GM12878 (cell line): ENCODE results near the gene PRDM16. TPM values are rescaled to one million over a fixed set of nuclear protein-coding genes. Genes with fewer than 3 reads are reported as not detected.

Experiments
- ATAC-seq: fragments of 200-7000 bp; cut with Tn5 transposase; 3 replicates; pipeline ENCODE4 v1.9.1; 2020; ENCODE audit warnings: mild to moderate bottlenecking, moderate library complexity
- BruUV-seq: library from RNA; stranded (reverse); fragments of 400-500 nt; replicated peaks from 2 replicates; lab custom pipeline; 2021; lab: Mats Ljungman, UMichigan
- CTCF ChIA-PET: fragments of 300-600 bp; sonication (Branson Sonifier 250); formaldehyde crosslinking; extraction: SDS; loops from one replicate; lab custom pipeline; 2021; ENCODE audit warnings: inconsistent platforms; lab: Yijun Ruan, JAX
- POLR2A ChIA-PET: fragments of 350-600 bp; formaldehyde crosslinking; extraction: SDS; loops from one replicate; lab custom pipeline; 2021; ENCODE audit warnings: inconsistent platforms; lab: Charles Lee
- RAD21 ChIA-PET: fragments of 300-600 bp; sonication (Branson Sonifier 250); formaldehyde crosslinking; loops from one replicate; lab custom pipeline; 2023; ENCODE audit warnings: antibody characterized with exemption; ENCODE audit not compliant: unreplicated experiment; lab: Charles Lee
- SMC1A ChIA-PET: fragments of 300-600 bp; sonication (Branson Sonifier 250); formaldehyde crosslinking; loops from one replicate; lab custom pipeline; 2023; ENCODE audit not compliant: unreplicated experiment, uncharacterized antibody; lab: Charles Lee
- DNase-seq: peaks from one replicate; pipeline ENCODE4 v3.0.0-alpha.2; 2011; ENCODE audit warnings: low read depth, low spot score
- FAIRE-seq: peaks from 3 replicates; lab custom pipeline; 2011; peaks lifted over from hg19 to GRCh38; lab: Jason Lieb, UNC
- H2AFZ ChIP-seq: 2 replicates; pipeline ENCODE4 v1.6.0; 2011; ENCODE audit warnings: low read depth, low read length, control low read depth; ENCODE audit not compliant: control insufficient read depth
- H3K27ac ChIP-seq: 2 replicates; pipeline ENCODE4 v1.5.1; 2011; ENCODE audit warnings: control low read depth; ENCODE audit not compliant: control insufficient read depth, insufficient read depth
- H3K27me3 ChIP-seq, 2 experiments: replicated peaks in 1 of 2; 2 replicates each; pipeline versions ENCODE4 v1.6.0 to v1.6.1; 2011; ENCODE audit warnings: low read length in 1 of 2; ENCODE audit not compliant: control insufficient read depth in 2 of 2, insufficient read depth in 2 of 2
- H3K36me3 ChIP-seq, 2 experiments: 2 replicates each; pipeline ENCODE4 v1.5.1; 2011; ENCODE audit warnings: low read length in 1 of 2; ENCODE audit not compliant: control insufficient read depth in 2 of 2, insufficient read depth in 2 of 2
- H3K4me1 ChIP-seq: 2 replicates; pipeline ENCODE4 v1.6.1; 2011; ENCODE audit warnings: mild to moderate bottlenecking, low read length, moderate library complexity, mixed read lengths; ENCODE audit not compliant: control insufficient read depth, insufficient read depth
- H3K4me2 ChIP-seq: 2 replicates; pipeline ENCODE4 v1.6.0; 2011; ENCODE audit warnings: control low read depth; ENCODE audit not compliant: control insufficient read depth, insufficient read depth
- H3K4me3 ChIP-seq: fragments of 200-600 bp; sonication (generic); 2 replicates; pipeline ENCODE4 v1.5.1; 2016
- H3K79me2 ChIP-seq: 2 replicates; pipeline ENCODE4 v1.6.0; 2011; ENCODE audit warnings: low read length; ENCODE audit not compliant: control insufficient read depth, insufficient read depth
- H3K9ac ChIP-seq: 2 replicates; pipeline ENCODE4 v1.8.0; 2011; ENCODE audit warnings: low read length, control low read depth, mixed read lengths; ENCODE audit not compliant: control insufficient read depth, insufficient read depth
- H3K9me3 ChIP-seq: replicated peaks from 3 replicates; pipeline ENCODE4 v1.5.1; 2011; ENCODE audit warnings: mild to moderate bottlenecking, low read length; ENCODE audit not compliant: control insufficient read depth, insufficient read depth
- H4K20me1 ChIP-seq: 2 replicates; pipeline ENCODE4 v1.6.0; 2011; ENCODE audit not compliant: control insufficient read depth, insufficient read depth
- BHLHE40 ChIP-seq, 2 experiments: fragments of 450-650 bp in 1 of 2; IDR thresholded peaks; 2 replicates each; pipeline ENCODE4 v1.6.1; 2011 to 2017; ENCODE audit warnings: low read depth in 2 of 2, borderline replicate concordance in 1 of 2, improper control_type of control experiment in 1 of 2, low read length in 1 of 2, mild to moderate bottlenecking in 1 of 2
- BRCA1 ChIP-seq: IDR thresholded peaks from 2 replicates; pipeline ENCODE4 v1.6.1; 2011; ENCODE audit warnings: low read depth, low read length, improper control_type of control experiment
- CEBPB ChIP-seq, 2 experiments: fragments of 150-350 bp in 1 of 2; IDR thresholded peaks; 2 replicates each; pipeline ENCODE4 v1.6.1; 2012 to 2014; ENCODE audit warnings: low read depth in 2 of 2, low read length in 2 of 2, borderline replicate concordance in 1 of 2, inconsistent platforms in 1 of 2
- ESRRA ChIP-seq: IDR thresholded peaks from 2 replicates; pipeline ENCODE4 v1.6.1; 2012; ENCODE audit warnings: mild to moderate bottlenecking, low read length, improper control_type of control experiment
- FOXM1 ChIP-seq: IDR thresholded peaks from 2 replicates; pipeline ENCODE4 v1.6.1; 2012; ENCODE audit warnings: low read depth, mild to moderate bottlenecking, inconsistent platforms, low read length, moderate library complexity
- HCFC1 ChIP-seq: fragments of 150-350 bp; IDR thresholded peaks from 2 replicates; pipeline ENCODE4 v1.6.1; 2014; ENCODE audit warnings: low read length
- JUND ChIP-seq: IDR thresholded peaks from 2 replicates; pipeline ENCODE4 v1.6.1; 2012; ENCODE audit warnings: low read depth, mild to moderate bottlenecking, low read length, improper control_type of control experiment, moderate library complexity
- KAT2A ChIP-seq: conservative IDR thresholded peaks from 2 replicates; pipeline ENCODE4 v1.6.1; 2011; ENCODE audit warnings: low read depth, low read length; ENCODE audit not compliant: control insufficient read depth
- MXI1 ChIP-seq: fragments of 150-350 bp; IDR thresholded peaks from 2 replicates; pipeline ENCODE4 v1.6.1; 2011; ENCODE audit warnings: low read depth, mild to moderate bottlenecking, inconsistent platforms, low read length, improper control_type of control experiment
- NFYA ChIP-seq: IDR thresholded peaks from 2 replicates; pipeline ENCODE4 v1.6.1; 2011; ENCODE audit warnings: low read depth, mild to moderate bottlenecking, low read length, improper control_type of control experiment, borderline replicate concordance
- PAX5 ChIP-seq: IDR thresholded peaks from 2 replicates; pipeline ENCODE4 v1.6.1; 2011; ENCODE audit warnings: low read depth, low read length, borderline replicate concordance
- POLR2A ChIP-seq: IDR thresholded peaks from 2 replicates; pipeline ENCODE4 v1.6.1; 2011; ENCODE audit warnings: low read depth, mild to moderate bottlenecking, low read length
- SP1 ChIP-seq: IDR thresholded peaks from one replicate; pipeline ENCODE4 v1.6.1; 2011; ENCODE audit warnings: low read depth, low read length
- STAT3 ChIP-seq: IDR thresholded peaks from 2 replicates; pipeline ENCODE4 v1.6.1; 2011; ENCODE audit warnings: low read depth, low read length, improper control_type of control experiment
- TCF12 ChIP-seq: IDR thresholded peaks from 2 replicates; pipeline ENCODE4 v1.6.1; 2011; ENCODE audit warnings: low read depth, mild to moderate bottlenecking, low read length
- WRNIP1 ChIP-seq: IDR thresholded peaks from 2 replicates; pipeline ENCODE4 v1.6.1; 2011; ENCODE audit warnings: low read depth, low read length, improper control_type of control experiment, borderline replicate concordance
- ZBED1 ChIP-seq: IDR thresholded peaks from 2 replicates; pipeline ENCODE4 v1.6.1; 2016; ENCODE audit warnings: borderline replicate concordance
- ZNF217 ChIP-seq: fragments of 450-650 bp; IDR thresholded peaks from 2 replicates; pipeline ENCODE4 v1.6.1; 2017; ENCODE audit warnings: antibody characterized with exemption, mild to moderate bottlenecking
- ZNF384 ChIP-seq: IDR thresholded peaks from 2 replicates; pipeline ENCODE4 v1.6.1; 2012; ENCODE audit warnings: low read depth, mild to moderate bottlenecking, low read length, improper control_type of control experiment, borderline replicate concordance
- WGBS: methylation state at CpG from one replicate; pipeline ENCODE4 v1.1.6; 2016; ENCODE audit warnings: low lambda C conversion rate; ENCODE audit not compliant: insufficient replicate concordance, insufficient coverage; ENCODE audit errors: missing lambda C conversion rate; 5-methylcytosine and 5-hydroxymethylcytosine counted together
- in situ Hi-C: fragments of 300-500 bp; cut with MboI; formaldehyde crosslinking; loops from 9 replicates; pipeline ENCODE4 v1.14.3; 2018; ENCODE audit warnings: mixed read lengths
- intact Hi-C: fragments of 100-400 bp; cut with micrococcal nuclease; formaldehyde crosslinking; loops from one replicate; pipeline ENCODE4 v1.14.2; 2022; ENCODE audit not compliant: unreplicated experiment
- polyA plus RNA-seq, 11 experiments: library from polyadenylated mRNA; depleted of rRNA in 4 of 11; unstranded in 6 of 11; stranded (reverse) in 5 of 11; fragments of >200 nt; fragmentation: Nextera tagmentation in 4 of 11; fragmentation: Illumina TruSeq in 1 of 11; extraction: Ambion mirVana in 4 of 11; extraction: Trizol in 1 of 11; gene quantifications; 1 replicate in 1 of 11; 2 replicates in 10 of 11; pipeline versions ENCODE4 v1.2.1 to v1.2.3, GENCODE V29; 2011 to 2016; ENCODE audit warnings: inconsistent platforms in 2 of 11, missing spikeins in 2 of 11, low read depth in 1 of 11
- total RNA-seq, 4 experiments: library from RNA; depleted of rRNA in 3 of 4; stranded (reverse); fragments of >200 nt in 3 of 4; fragmentation: Illumina TruSeq in 1 of 4; extraction: Trizol in 1 of 4; gene quantifications; 2 replicates each; pipeline versions ENCODE4 v1.2.1 to v1.2.3, GENCODE V29; 2013 to 2021
- TF ChIP-seq, protein P1 (sequence below): IDR thresholded peaks from 2 replicates; pipeline ENCODE4 v1.6.1; 2012; ENCODE audit warnings: low read length, inconsistent platforms
- TF ChIP-seq, protein P2 (sequence below): IDR thresholded peaks from 2 replicates; pipeline ENCODE4 v1.6.1; 2012; ENCODE audit warnings: mild to moderate bottlenecking, low read depth, low read length

The PRDM16 gene
- total and polyA plus RNA-seq, 10 of the 15 experiments (the other 5 are each of a cell fraction or from before 2014, with no cell fraction given) = 0.03 TPM; not detected in 9

DNA sequence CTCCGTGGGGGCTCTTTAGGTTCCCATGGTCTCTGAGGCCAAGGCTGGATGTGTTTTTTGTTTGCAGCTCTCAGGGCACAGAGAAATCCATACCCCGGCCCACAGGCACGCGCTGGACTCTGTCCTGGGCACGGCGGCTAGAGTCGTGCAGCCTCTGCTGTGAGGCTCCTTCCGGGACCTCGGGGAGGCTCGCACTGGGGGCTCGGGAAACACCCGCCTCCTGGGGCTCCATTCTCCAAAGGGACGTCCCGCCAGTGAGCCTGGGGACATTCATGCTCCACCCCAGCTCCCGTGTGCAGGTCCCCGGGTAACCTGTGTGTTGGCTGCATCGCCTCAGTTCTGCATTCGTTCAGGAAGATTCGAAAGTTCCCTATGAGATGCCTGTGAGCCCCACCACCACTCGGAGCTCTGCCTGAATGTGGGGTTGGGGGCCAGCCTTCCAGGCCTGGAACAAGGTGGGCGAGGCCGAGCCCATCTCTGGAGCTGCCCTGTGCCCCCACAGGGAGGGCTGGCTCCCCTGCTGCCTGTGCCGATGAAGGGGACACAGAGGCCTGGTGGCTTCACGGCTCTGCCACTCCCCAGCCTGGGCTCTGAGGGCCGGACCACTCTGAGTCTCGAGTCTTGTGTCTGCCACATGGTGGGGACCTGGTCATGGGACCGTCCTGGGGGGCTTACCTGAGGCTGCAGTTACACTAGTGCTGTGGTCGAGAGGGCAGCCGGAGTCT is 203.5 kb downstream of the PRDM16 start (continued):
- no peak for TF ChIP-seq CEBPB (IDR thresholded peaks at IDR 0.05; ENCODE audit: borderline replicate concordance in 1 of 2, low read depth in 2 of 2, low read length in 2 of 2)
- no peak for TF ChIP-seq KAT2A
- no peak for TF ChIP-seq FOXM1
- TF ChIP-seq STAT3 = no peak
- TF ChIP-seq SP1 = no peak
- TF ChIP-seq ZNF217 = no peak
- TF ChIP-seq ZNF384 = no peak
- TF ChIP-seq ESRRA = no peak
- TF ChIP-seq BHLHE40 (IDR thresholded peaks at IDR 0.05; ENCODE audit: borderline replicate concordance in 1 of 2, low read depth in 2 of 2, low read length in 1 of 2) = no peak
- TF ChIP-seq, protein P1, sequence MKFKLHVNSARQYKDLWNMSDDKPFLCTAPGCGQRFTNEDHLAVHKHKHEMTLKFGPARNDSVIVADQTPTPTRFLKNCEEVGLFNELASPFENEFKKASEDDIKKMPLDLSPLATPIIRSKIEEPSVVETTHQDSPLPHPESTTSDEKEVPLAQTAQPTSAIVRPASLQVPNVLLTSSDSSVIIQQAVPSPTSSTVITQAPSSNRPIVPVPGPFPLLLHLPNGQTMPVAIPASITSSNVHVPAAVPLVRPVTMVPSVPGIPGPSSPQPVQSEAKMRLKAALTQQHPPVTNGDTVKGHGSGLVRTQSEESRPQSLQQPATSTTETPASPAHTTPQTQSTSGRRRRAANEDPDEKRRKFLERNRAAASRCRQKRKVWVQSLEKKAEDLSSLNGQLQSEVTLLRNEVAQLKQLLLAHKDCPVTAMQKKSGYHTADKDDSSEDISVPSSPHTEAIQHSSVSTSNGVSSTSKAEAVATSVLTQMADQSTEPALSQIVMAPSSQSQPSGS = no peak

DNA sequence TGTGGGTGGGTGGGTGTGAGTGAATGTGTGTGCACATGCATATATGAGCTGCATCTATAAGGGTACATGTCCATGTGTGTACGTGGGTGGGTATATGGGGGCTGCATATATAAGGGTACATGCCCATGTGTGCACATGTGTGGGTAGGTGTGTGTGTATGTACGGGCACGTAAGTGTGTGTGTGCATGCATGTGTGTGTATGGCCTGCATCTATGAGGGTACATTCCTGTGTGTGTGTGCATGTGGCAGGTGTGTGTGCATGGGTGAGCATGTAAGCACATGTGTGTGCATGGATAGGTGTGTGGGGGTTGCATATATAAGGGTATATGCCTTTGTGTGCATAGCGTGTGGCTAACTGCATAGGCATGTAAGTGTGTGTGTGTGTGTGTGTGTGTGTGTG is 204.4 kb downstream of the PRDM16 start:
- H3K36me3 ChIP-seq = no peaks in the 10 kb centered on the region
- DNase-seq (no peak), FAIRE-seq (no peak), ATAC-seq (no peak)
- no peak overlapping the region for H3K4me2 ChIP-seq
- intact Hi-C loops (no loop called here), in situ Hi-C loops (no loop called here)
- no peaks in the 10 kb centered on the region; the same call in 1 of the 2 replicates for H4K20me1 ChIP-seq
- no peak overlapping the region for H3K4me3 ChIP-seq
- no TSS peak for BruUV-seq
- 22% methylated on average over 4 of the region's 4 CpGs for whole genome bisulfite sequencing
- ChIA-PET POLR2A (no interaction called here), SMC1A (no interaction called here), CTCF (no interaction called here), RAD21 (no interaction called here)
- no peak overlapping the region for H3K27ac ChIP-seq
- H3K4me1 ChIP-seq = no peaks in the 10 kb centered on the region
- H3K27me3 ChIP-seq = no peaks in the 10 kb centered on the region
- no peak overlapping the region for H2AFZ ChIP-seq
- no peak overlapping the region for H3K9ac ChIP-seq
- H3K9me3 ChIP-seq = no peaks in the 10 kb centered on the region; the same call in 2 of the 3 replicates
- H3K79me2 ChIP-seq = no peaks in the 10 kb centered on the region
- TF ChIP-seq BRCA1 (no peak), HCFC1 (no peak), TCF12 (no peak), JUND (no peak), NFYA (no peak), POLR2A (no peak), MXI1 (no peak), BHLHE40 (IDR thresholded peaks at IDR 0.05; ENCODE audit: borderline replicate concordance in 1 of 2, low read depth in 2 of 2, low read length in 1 of 2) (no peak), ZNF217 (no peak), ZBED1 (no peak), PAX5 (no peak), WRNIP1 (no peak)
- TF ChIP-seq, protein P2, sequence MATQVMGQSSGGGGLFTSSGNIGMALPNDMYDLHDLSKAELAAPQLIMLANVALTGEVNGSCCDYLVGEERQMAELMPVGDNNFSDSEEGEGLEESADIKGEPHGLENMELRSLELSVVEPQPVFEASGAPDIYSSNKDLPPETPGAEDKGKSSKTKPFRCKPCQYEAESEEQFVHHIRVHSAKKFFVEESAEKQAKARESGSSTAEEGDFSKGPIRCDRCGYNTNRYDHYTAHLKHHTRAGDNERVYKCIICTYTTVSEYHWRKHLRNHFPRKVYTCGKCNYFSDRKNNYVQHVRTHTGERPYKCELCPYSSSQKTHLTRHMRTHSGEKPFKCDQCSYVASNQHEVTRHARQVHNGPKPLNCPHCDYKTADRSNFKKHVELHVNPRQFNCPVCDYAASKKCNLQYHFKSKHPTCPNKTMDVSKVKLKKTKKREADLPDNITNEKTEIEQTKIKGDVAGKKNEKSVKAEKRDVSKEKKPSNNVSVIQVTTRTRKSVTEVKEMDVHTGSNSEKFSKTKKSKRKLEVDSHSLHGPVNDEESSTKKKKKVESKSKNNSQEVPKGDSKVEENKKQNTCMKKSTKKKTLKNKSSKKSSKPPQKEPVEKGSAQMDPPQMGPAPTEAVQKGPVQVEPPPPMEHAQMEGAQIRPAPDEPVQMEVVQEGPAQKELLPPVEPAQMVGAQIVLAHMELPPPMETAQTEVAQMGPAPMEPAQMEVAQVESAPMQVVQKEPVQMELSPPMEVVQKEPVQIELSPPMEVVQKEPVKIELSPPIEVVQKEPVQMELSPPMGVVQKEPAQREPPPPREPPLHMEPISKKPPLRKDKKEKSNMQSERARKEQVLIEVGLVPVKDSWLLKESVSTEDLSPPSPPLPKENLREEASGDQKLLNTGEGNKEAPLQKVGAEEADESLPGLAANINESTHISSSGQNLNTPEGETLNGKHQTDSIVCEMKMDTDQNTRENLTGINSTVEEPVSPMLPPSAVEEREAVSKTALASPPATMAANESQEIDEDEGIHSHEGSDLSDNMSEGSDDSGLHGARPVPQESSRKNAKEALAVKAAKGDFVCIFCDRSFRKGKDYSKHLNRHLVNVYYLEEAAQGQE = no peak
